ENCODE measurements around the gene TRAK1.

GRCh38 chr3:42209917-42210316 is 118.8 kb downstream of the TRAK1 start:
- TF ChIP-seq CTCF (IDR thresholded peaks at IDR 0.05; ENCODE audit: low read depth, low read length) (no peak), EZH2phosphoT487 (IDR thresholded peaks at IDR 0.05; ENCODE audit: low read depth) (no peak)

Measured in OCI-LY3 (cell line).